ENCODE data around the gene ARHGAP33.

GRCh38 chr19:35731353-35731752, 44.0 kb upstream of the ARHGAP33 start:
- no peak for TF ChIP-seq POLR2A (IDR thresholded peaks at IDR 0.05)
- TF ChIP-seq CTCF (IDR thresholded peaks at IDR 0.05): no peak
